ENCODE measurements around the gene RAMP1. TPM values are rescaled to one million over a fixed set of nuclear protein-coding genes. Genes with fewer than 3 reads are reported as not detected.

RAMP1 gene
- total RNA-seq, 4 donors from 2014 or later = 44.1 to 591 (median 424) TPM

DNA sequence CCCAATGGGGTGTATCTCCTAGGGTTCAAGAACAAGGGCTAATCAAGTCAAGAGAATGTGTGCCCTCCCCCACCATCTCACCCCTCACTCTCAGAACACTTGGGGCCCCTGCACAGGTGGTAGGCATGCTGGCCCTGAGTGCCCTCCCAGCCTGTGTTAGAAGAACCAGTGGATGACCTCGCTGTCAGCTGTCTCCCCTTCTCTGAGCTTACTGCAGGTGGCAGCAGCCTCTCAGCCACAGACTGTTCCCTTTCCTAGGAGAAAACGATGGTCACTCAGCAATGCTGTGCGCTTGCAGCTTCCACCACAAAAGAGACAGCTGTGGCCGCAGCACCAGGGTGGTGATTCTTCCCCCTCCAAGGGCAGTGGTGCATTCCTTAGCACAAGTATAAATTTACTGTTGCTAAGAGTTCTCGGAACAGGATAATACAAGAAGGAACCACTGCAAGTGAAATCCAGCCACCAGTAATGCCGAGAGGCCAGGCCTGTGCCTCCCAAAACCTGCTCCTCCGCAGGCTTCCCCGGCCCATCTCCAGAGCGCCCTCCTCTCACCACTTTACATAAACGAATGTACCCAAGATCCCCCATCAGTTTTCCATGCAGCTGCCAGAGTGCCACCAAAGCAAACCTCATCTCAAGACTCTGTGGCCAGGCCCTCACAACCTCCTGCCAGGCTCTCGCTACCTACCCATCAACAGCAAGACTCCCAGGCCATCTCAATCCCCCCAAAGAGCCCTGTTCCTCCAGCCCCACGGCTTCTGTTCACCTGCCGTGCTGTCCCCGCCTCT, 935 bp upstream of the RAMP1 start:
- Histone ChIP-seq H3K27me3 (no peaks in the 10 kb centered on the region), H3K4me1 (peaks cover 8 to 12% of the 10 kb centered on the region in 2 donors), H3K4me3 (peak overlapping the region; percentile 71 to 75), H3K27ac (peak overlapping the region; percentile 98 to 100), H3K36me3 (no peaks in the 10 kb centered on the region), H3K9me3 (no peaks in the 10 kb centered on the region)
- intact Hi-C loops (cut with DNase I; ENCODE audit: low total_unique reads) = no loop called here
- TF ChIP-seq, protein P1, sequence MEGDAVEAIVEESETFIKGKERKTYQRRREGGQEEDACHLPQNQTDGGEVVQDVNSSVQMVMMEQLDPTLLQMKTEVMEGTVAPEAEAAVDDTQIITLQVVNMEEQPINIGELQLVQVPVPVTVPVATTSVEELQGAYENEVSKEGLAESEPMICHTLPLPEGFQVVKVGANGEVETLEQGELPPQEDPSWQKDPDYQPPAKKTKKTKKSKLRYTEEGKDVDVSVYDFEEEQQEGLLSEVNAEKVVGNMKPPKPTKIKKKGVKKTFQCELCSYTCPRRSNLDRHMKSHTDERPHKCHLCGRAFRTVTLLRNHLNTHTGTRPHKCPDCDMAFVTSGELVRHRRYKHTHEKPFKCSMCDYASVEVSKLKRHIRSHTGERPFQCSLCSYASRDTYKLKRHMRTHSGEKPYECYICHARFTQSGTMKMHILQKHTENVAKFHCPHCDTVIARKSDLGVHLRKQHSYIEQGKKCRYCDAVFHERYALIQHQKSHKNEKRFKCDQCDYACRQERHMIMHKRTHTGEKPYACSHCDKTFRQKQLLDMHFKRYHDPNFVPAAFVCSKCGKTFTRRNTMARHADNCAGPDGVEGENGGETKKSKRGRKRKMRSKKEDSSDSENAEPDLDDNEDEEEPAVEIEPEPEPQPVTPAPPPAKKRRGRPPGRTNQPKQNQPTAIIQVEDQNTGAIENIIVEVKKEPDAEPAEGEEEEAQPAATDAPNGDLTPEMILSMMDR (IDR thresholded peaks at IDR 0.05) = peak; percentile 83 to 94 (median 90)
- TF ChIP-seq POLR2A (IDR thresholded peaks at IDR 0.05) = peak in 1 of 2 donors; percentile 22
- peak; percentile 83 for DNase-seq

DNA sequence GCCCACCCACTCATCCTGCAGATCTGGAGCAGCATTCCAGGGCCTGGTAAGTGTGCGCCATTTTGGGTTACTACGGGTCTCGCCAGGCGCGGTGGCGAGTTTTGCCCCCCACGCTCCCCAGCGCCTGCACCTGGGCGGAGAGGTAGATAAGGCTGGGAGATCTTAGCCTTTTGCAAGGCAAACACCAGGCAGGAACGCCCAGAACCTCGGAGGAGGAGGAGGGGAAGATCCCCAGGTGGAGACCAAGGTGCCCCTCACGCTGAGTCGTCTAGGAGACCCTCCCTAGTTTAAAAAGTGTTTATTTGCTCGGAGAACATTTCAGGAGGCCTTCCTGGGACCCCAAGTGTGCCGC, 365 bp upstream of the RAMP1 start:
- Histone ChIP-seq H3K4me3 (peak overlapping the region; percentile 71 to 75), H3K36me3 (no peaks in the 10 kb centered on the region), H3K27ac (peak overlapping the region; percentile 98 to 100), H3K27me3 (no peaks in the 10 kb centered on the region), H3K4me1 (peaks cover 8 to 15% of the 10 kb centered on the region in 2 donors), H3K9me3 (no peaks in the 10 kb centered on the region)
- no peak for TF ChIP-seq POLR2A (IDR thresholded peaks at IDR 0.05)
- TF ChIP-seq, protein P1 (IDR thresholded peaks at IDR 0.05) = no peak
- DNase-seq = peak in 1 of 2 donors; percentile 42
- intact Hi-C loops (cut with DNase I; ENCODE audit: low total_unique reads) = no loop called here

DNA sequence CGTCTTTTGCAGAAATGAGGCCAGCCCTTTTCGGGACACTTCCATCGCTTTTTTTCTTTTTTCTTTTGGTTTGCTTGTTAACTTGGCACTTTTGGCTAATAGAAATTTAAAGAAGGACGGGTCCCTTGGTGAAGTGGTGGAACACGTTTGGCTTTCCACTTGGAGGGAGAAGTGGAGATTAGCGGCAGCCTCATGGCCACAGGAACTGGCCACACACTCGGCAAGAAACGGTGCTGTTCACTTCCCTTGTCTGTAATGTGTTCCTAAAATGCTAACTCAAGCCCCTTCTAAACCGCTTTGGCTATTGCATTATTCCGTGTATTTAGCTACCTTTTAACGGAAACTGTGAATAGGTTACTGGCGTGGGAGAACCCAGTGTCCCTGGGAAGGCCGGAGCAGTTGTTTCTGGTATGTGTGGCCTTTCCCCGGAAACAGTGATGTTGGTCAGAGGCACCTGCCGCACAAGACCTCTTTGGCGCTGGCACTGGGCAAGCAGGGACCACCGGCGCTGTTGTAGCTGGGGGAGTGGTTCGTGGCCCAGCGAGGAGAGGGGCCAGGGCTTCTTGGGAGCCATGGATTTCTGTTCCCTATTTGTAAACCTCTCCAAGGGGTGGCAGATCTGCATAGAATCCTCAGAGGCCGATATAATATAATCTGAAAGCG, 981 bp downstream of the RAMP1 start:
- no peaks in the 10 kb centered on the region for H3K27me3 ChIP-seq
- no peaks in the 10 kb centered on the region for H3K36me3 ChIP-seq
- H3K4me3 ChIP-seq = peak overlapping the region; percentile 71 to 75
- peak overlapping the region; percentile 98 to 100 for H3K27ac ChIP-seq
- no peak for TF ChIP-seq POLR2A (IDR thresholded peaks at IDR 0.05)
- TF ChIP-seq, protein P1 (IDR thresholded peaks at IDR 0.05) = no peak
- peaks cover 13 to 18% of the 10 kb centered on the region in 2 donors for H3K4me1 ChIP-seq
- no peaks in the 10 kb centered on the region for H3K9me3 ChIP-seq
- intact Hi-C loops (cut with DNase I; ENCODE audit: low total_unique reads) = no loop called here
- DNase-seq = peak; percentile 43 to 46

DNA sequence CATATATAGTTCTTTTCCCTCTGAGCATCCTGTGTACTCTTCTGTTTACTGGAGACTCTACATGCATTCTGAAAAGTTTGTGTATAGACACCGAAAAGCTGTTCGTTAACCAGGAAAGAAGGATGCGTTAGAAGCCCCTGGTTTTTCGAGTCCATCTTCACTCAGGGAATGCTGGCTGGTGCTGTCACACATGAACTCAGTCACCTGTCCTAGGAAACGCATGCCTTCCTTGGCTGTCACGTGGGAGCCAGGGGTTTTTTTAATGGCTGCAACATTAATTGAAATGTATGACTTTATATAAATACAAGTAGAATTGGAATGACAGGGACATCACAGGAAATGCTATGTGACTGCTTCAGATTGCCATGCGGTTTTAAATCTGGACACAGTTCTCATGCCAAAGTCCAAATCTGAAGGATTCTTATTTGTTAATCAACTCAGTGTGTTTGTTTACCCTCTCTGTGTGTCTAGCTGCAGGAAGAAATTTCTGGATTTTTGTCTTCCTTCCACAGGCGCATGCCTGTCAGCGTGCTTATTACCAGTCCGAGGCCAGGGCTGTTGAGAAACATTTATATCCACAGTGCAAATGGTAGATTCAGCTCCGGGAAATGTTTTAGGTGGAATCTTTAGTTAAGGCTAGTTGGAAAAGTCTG, 2.6 kb downstream of the RAMP1 start:
- Histone ChIP-seq H3K27ac (peak overlapping the region; percentile 98 to 100), H3K27me3 (no peaks in the 10 kb centered on the region), H3K4me1 (peaks cover 22 to 29% of the 10 kb centered on the region in 2 donors), H3K9me3 (no peaks in the 10 kb centered on the region), H3K4me3 (peak overlapping the region in 1 of 2 donors; percentile 8), H3K36me3 (no peaks in the 10 kb centered on the region)
- DNase-seq = peak; percentile 32 to 42
- intact Hi-C loops (cut with DNase I; ENCODE audit: low total_unique reads) = no loop called here
- TF ChIP-seq, protein P1 (IDR thresholded peaks at IDR 0.05) = no peak
- TF ChIP-seq POLR2A (IDR thresholded peaks at IDR 0.05) = no peak
